AG09309 (cell line): Measurements from ENCODE around the gene LGALS3BP.
A peak's percentile ranks its signal among the peaks of the same experiment; 100 is the strongest.

ENCODE experiments used
- DNase-seq: peaks from one replicate; pipeline ENCODE4 v3.0.0-alpha.2; 2010; ENCODE audit warnings: low read depth
- H3K4me3 ChIP-seq: 2 replicates; pipeline ENCODE4 v1.5.1; 2011; ENCODE audit warnings: mild to moderate bottlenecking, low read depth, low read length, moderate library complexity; ENCODE audit not compliant: control insufficient read depth
- CTCF ChIP-seq: IDR thresholded peaks from 2 replicates; pipeline ENCODE4 v1.5.1; 2011; ENCODE audit warnings: mild to moderate bottlenecking, low read depth, low read length, inconsistent platforms; ENCODE audit not compliant: insufficient read depth, control insufficient read depth; ENCODE audit errors: missing control alignments

LGALS3BP gene

GRCh38 chr17:78986649-78987328 is 7.1 kb upstream of the LGALS3BP start:
- peak overlapping the region; percentile 18 for H3K4me3 ChIP-seq
- DNase-seq = peak; percentile 27
- TF ChIP-seq CTCF = no peak

- H3K4me3 ChIP-seq = peak overlapping the region; percentile 18; the same call in 1 of the 2 replicates
- no peak for DNase-seq
- peak; percentile 34 for TF ChIP-seq CTCF
Observed at GRCh38 chr17:78986048-78986648, 6.4 kb upstream of the LGALS3BP start.

GRCh38 chr17:78985395-78985794 is 5.7 kb upstream of the LGALS3BP start:
- no peak for TF ChIP-seq CTCF
- no peak for DNase-seq
- no peak overlapping the region for H3K4me3 ChIP-seq

GRCh38 chr17:78981010-78981888 is 1.5 kb upstream of the LGALS3BP start:
- DNase-seq = no peak
- TF ChIP-seq CTCF = no peak
- H3K4me3 ChIP-seq = no peak overlapping the region

- no peak for DNase-seq
- no peak for TF ChIP-seq CTCF
- H3K4me3 ChIP-seq = no peak overlapping the region
Observed at GRCh38 chr17:78980624-78980972, 875 bp upstream of the LGALS3BP start.

- DNase-seq = no peak
- TF ChIP-seq CTCF = no peak
- H3K4me3 ChIP-seq = no peak overlapping the region
Observed at GRCh38 chr17:78977997-78978973, 1.4 kb downstream of the LGALS3BP start.
